Activated CD4-positive, alpha-beta T cell treated with anti-CD3 and anti-CD28 coated beads for 4 hours (primary cell): ENCODE measurements around the gene MFAP3.

ENCODE experiments used
- DNase-seq, 2 donors: peaks; one replicate each; pipeline ENCODE4 v3.0.0-alpha.2; 2020

Gene MFAP3

GRCh38 chr5:154095904-154096303, 57.1 kb downstream of the MFAP3 start:
- no peak for DNase-seq

GRCh38 chr5:154097031-154097430, 58.3 kb downstream of the MFAP3 start:
- DNase-seq: no peak

- DNase-seq: no peak
These were observed 59.7 kb downstream of the MFAP3 start for GRCh38 chr5:154098465-154098864.

- DNase-seq: no peak
These were observed 62.4 kb downstream of the MFAP3 start for GRCh38 chr5:154101184-154101583.

- DNase-seq: no peak
These were observed 64.5 kb downstream of the MFAP3 start for GRCh38 chr5:154103233-154103632.
